NCI-H1092 treated with DMSO at 0.1 percent for 48 hours (cell line): ENCODE data around the gene DUSP1.

Source experiments
- DNase-seq: peaks from one replicate; lab custom pipeline; 2025; lab: John Stamatoyannopoulos, UW

Gene DUSP1

GRCh38 chr5:172724242-172725183, 46.5 kb downstream of the DUSP1 start:
- DNase-seq, result no peak

GRCh38 chr5:172723508-172723907, 47.5 kb downstream of the DUSP1 start:
- no peak for DNase-seq

GRCh38 chr5:172722327-172722815, 48.6 kb downstream of the DUSP1 start:
- DNase-seq, result no peak

- DNase-seq, result no peak
Observed at GRCh38 chr5:172721455-172722326, 49.3 kb downstream of the DUSP1 start.

- no peak for DNase-seq
Observed at GRCh38 chr5:172720655-172721054, 50.3 kb downstream of the DUSP1 start.

- DNase-seq, result no peak
Observed at GRCh38 chr5:172719211-172719610, 51.8 kb downstream of the DUSP1 start.

GRCh38 chr5:172718527-172719114, 52.4 kb downstream of the DUSP1 start:
- no peak for DNase-seq
